Measurements from ENCODE around the gene MGAT5. TPM values are rescaled to one million over a fixed set of nuclear protein-coding genes. Genes with fewer than 3 reads are reported as not detected.

MGAT5 gene
- total RNA-seq, 1 donor from 2014 or later = 58.8 TPM

- Mint-ChIP-seq H3K9me3 (ENCODE audit: unreplicated experiment) (peaks cover 2% of the 10 kb centered on the region), H3K36me3 (ENCODE audit: unreplicated experiment) (no peaks in the 10 kb centered on the region), H3K4me3 (ENCODE audit: unreplicated experiment) (peak overlapping the region; percentile 63), H3K27ac (ENCODE audit: unreplicated experiment) (peak overlapping the region; percentile 75), H3K4me1 (ENCODE audit: low read depth, unreplicated experiment) (peaks cover 22% of the 10 kb centered on the region), H3K27me3 (ENCODE audit: unreplicated experiment) (peaks cover 3% of the 10 kb centered on the region)
- TF ChIP-seq CTCF (IDR thresholded peaks at IDR 0.05; ENCODE audit: partially characterized antibody, unreplicated experiment) = no peak
- peak; percentile 46 for DNase-seq
These were observed 192.6 kb downstream of the MGAT5 start for GRCh38 chr2:134446383-134447017.

- Mint-ChIP-seq H3K4me1 (ENCODE audit: low read depth, unreplicated experiment) (peaks cover 22% of the 10 kb centered on the region), H3K27me3 (ENCODE audit: unreplicated experiment) (peaks cover 3% of the 10 kb centered on the region), H3K9me3 (ENCODE audit: unreplicated experiment) (peaks cover 2% of the 10 kb centered on the region), H3K36me3 (ENCODE audit: unreplicated experiment) (no peaks in the 10 kb centered on the region), H3K4me3 (ENCODE audit: unreplicated experiment) (no peak overlapping the region), H3K27ac (ENCODE audit: unreplicated experiment) (no peak overlapping the region)
- TF ChIP-seq CTCF (IDR thresholded peaks at IDR 0.05; ENCODE audit: partially characterized antibody, unreplicated experiment) = no peak
- DNase-seq = no peak
These were observed 193.8 kb downstream of the MGAT5 start for GRCh38 chr2:134447669-134448068.

- DNase-seq = no peak
- Mint-ChIP-seq H3K4me3 (ENCODE audit: unreplicated experiment) (no peak overlapping the region), H3K4me1 (ENCODE audit: low read depth, unreplicated experiment) (peaks cover 22% of the 10 kb centered on the region), H3K27ac (ENCODE audit: unreplicated experiment) (no peak overlapping the region), H3K27me3 (ENCODE audit: unreplicated experiment) (peaks cover 3% of the 10 kb centered on the region), H3K36me3 (ENCODE audit: unreplicated experiment) (no peaks in the 10 kb centered on the region), H3K9me3 (ENCODE audit: unreplicated experiment) (peaks cover 2% of the 10 kb centered on the region)
- no peak for TF ChIP-seq CTCF (IDR thresholded peaks at IDR 0.05; ENCODE audit: partially characterized antibody, unreplicated experiment)
These were observed 194.8 kb downstream of the MGAT5 start for GRCh38 chr2:134448650-134449049.

- no peak overlapping the region for H3K4me3 Mint-ChIP-seq (ENCODE audit: unreplicated experiment)
- peaks cover 27% of the 10 kb centered on the region for H3K4me1 Mint-ChIP-seq (ENCODE audit: low read depth, unreplicated experiment)
- no peak for TF ChIP-seq CTCF (IDR thresholded peaks at IDR 0.05; ENCODE audit: partially characterized antibody, unreplicated experiment)
- H3K27ac Mint-ChIP-seq (ENCODE audit: unreplicated experiment) = no peak overlapping the region
- H3K36me3 Mint-ChIP-seq (ENCODE audit: unreplicated experiment) = no peaks in the 10 kb centered on the region
- peaks cover 4% of the 10 kb centered on the region for H3K9me3 Mint-ChIP-seq (ENCODE audit: unreplicated experiment)
- DNase-seq = no peak
- H3K27me3 Mint-ChIP-seq (ENCODE audit: unreplicated experiment) = peaks cover 3% of the 10 kb centered on the region
These were observed 195.3 kb downstream of the MGAT5 start for GRCh38 chr2:134449157-134449556.

- H3K27me3 Mint-ChIP-seq (ENCODE audit: unreplicated experiment) = peaks cover 6% of the 10 kb centered on the region
- no peak for TF ChIP-seq CTCF (IDR thresholded peaks at IDR 0.05; ENCODE audit: partially characterized antibody, unreplicated experiment)
- peaks cover 4% of the 10 kb centered on the region for H3K9me3 Mint-ChIP-seq (ENCODE audit: unreplicated experiment)
- no peak overlapping the region for H3K4me3 Mint-ChIP-seq (ENCODE audit: unreplicated experiment)
- peaks cover 33% of the 10 kb centered on the region for H3K4me1 Mint-ChIP-seq (ENCODE audit: low read depth, unreplicated experiment)
- H3K27ac Mint-ChIP-seq (ENCODE audit: unreplicated experiment) = no peak overlapping the region
- no peak for DNase-seq
- no peaks in the 10 kb centered on the region for H3K36me3 Mint-ChIP-seq (ENCODE audit: unreplicated experiment)
These were observed 196.1 kb downstream of the MGAT5 start for GRCh38 chr2:134449751-134450513.

All from glutamatergic neuron (in vitro differentiated cells).